HG03097 (cell line): ENCODE data around the gene PALLD.
"Not testable (repeated sequence)": the region's sequence is repeated elsewhere in the genome, so short reads cannot be mapped to it uniquely, and the experiment has no call there.

Source experiments
- ATAC-seq: cut with Tn5 transposase; IDR thresholded peaks from one replicate; pipeline ENCODE4 v1.9.1; 2021; ENCODE audit not compliant: unreplicated experiment, low FRiP score

Gene PALLD

GRCh38 chr4:168719725-168720124 is 222.9 kb downstream of the PALLD start:
- ATAC-seq: no peak

- ATAC-seq: no peak
Observed at GRCh38 chr4:168720396-168720900, 223.6 kb downstream of the PALLD start.

- no peak for ATAC-seq
Observed at GRCh38 chr4:168722391-168722790, 225.5 kb downstream of the PALLD start.

GRCh38 chr4:168723020-168723419 is 226.2 kb downstream of the PALLD start:
- ATAC-seq: no peak

- ATAC-seq: no peak
Observed at GRCh38 chr4:168723569-168723968, 226.7 kb downstream of the PALLD start.

GRCh38 chr4:168724243-168724642 is 227.4 kb downstream of the PALLD start:
- ATAC-seq: no peak

GRCh38 chr4:168724686-168725411 is 228.0 kb downstream of the PALLD start:
- ATAC-seq: no peak

- no peak for ATAC-seq
Observed at GRCh38 chr4:168725930-168726329, 229.1 kb downstream of the PALLD start.

GRCh38 chr4:168727181-168727580 is 230.3 kb downstream of the PALLD start:
- not testable (repeated sequence) for ATAC-seq

- no peak for ATAC-seq
Observed at GRCh38 chr4:168731006-168731636, 234.3 kb downstream of the PALLD start.

- no peak for ATAC-seq
Observed at GRCh38 chr4:168731706-168732414, 235.0 kb downstream of the PALLD start.

- ATAC-seq: no peak
Observed at GRCh38 chr4:168732714-168733113, 235.9 kb downstream of the PALLD start.

GRCh38 chr4:168734703-168735678 is 238.1 kb downstream of the PALLD start:
- no peak for ATAC-seq

GRCh38 chr4:168735735-168736134 is 238.9 kb downstream of the PALLD start:
- ATAC-seq: no peak

- no peak for ATAC-seq
Observed at GRCh38 chr4:168736860-168737805, 240.3 kb downstream of the PALLD start.

GRCh38 chr4:168737806-168738172 is 240.9 kb downstream of the PALLD start:
- no peak for ATAC-seq

- no peak for ATAC-seq
Observed at GRCh38 chr4:168739886-168740285, 243.0 kb downstream of the PALLD start.

- ATAC-seq: no peak
Observed at GRCh38 chr4:168740691-168741090, 243.8 kb downstream of the PALLD start.
